HepG2 (cell line): ENCODE data around the gene OGA. TPM values are rescaled to one million over a fixed set of nuclear protein-coding genes. Genes with fewer than 3 reads are reported as not detected.

Experiments
- ATAC-seq: fragments of 200-7000 bp; cut with Tn5 transposase; 3 replicates; pipeline ENCODE4 v1.9.1; 2020; ENCODE audit warnings: mild to moderate bottlenecking, moderate library complexity
- BruUV-seq: library from RNA; stranded (reverse); fragments of 400-500 nt; replicated peaks from 2 replicates; lab custom pipeline; 2021; lab: Mats Ljungman, UMichigan
- CTCF ChIA-PET: fragments of 300-600 bp; formaldehyde crosslinking; extraction: SDS; loops from one replicate; lab custom pipeline; 2021; ENCODE audit warnings: low total read pairs, inconsistent platforms, low intra/inter-chr PET ratio; lab: Yijun Ruan, JAX
- POLR2A ChIA-PET: fragments of 350-600 bp; sonication (Branson Sonifier 250); formaldehyde crosslinking; loops from one replicate; lab custom pipeline; 2020; ENCODE audit warnings: antibody characterized with exemption, inconsistent platforms; lab: Yijun Ruan, JAX
- DNase-seq: peaks from one replicate; pipeline ENCODE4 v3.0.0-alpha.2; 2015; ENCODE audit warnings: low spot score
- FAIRE-seq: peaks from 3 replicates; lab custom pipeline; 2011; peaks lifted over from hg19 to GRCh38; lab: Jason Lieb, UNC
- H2AFZ ChIP-seq: one replicate; pipeline ENCODE4 v1.6.1; 2011; ENCODE audit warnings: low read length, inconsistent platforms
- H3K27ac ChIP-seq: fragments of 300-600 bp; 3 replicates; pipeline ENCODE4 v1.8.0; 2011; ENCODE audit warnings: mixed run types, mild to moderate bottlenecking, mixed read lengths, low read length, inconsistent platforms; ENCODE audit not compliant: insufficient read depth; ENCODE audit errors: extremely low read length
- H3K27me3 ChIP-seq, 2 experiments: fragments of 200-600 bp in 1 of 2; 2 replicates in 1 of 2; 3 replicates in 1 of 2; pipeline versions ENCODE4 v1.6.0 to v1.8.0; 2011; ENCODE audit warnings: low read length in 2 of 2, mild to moderate bottlenecking in 2 of 2, moderate library complexity in 2 of 2, inconsistent platforms in 1 of 2; ENCODE audit not compliant: insufficient read depth in 2 of 2, control insufficient read depth in 1 of 2
- H3K36me3 ChIP-seq, 2 experiments: fragments of 200-600 bp in 1 of 2; replicated peaks in 1 of 2; 2 replicates in 1 of 2; 3 replicates in 1 of 2; pipeline versions ENCODE4 v1.5.1 to v1.8.0; 2011; ENCODE audit warnings: low read length in 2 of 2, inconsistent platforms in 1 of 2; ENCODE audit not compliant: insufficient read depth in 2 of 2, control insufficient read depth in 1 of 2
- H3K4me1 ChIP-seq: 2 replicates; pipeline ENCODE4 v1.5.1; 2012; ENCODE audit warnings: low read length, inconsistent platforms; ENCODE audit not compliant: insufficient read depth
- H3K4me2 ChIP-seq: 2 replicates; pipeline ENCODE4 v1.6.0; 2011; ENCODE audit warnings: low read depth, low read length, inconsistent platforms
- H3K4me3 ChIP-seq, 3 experiments: fragments of 200-600 bp in 1 of 3; sonication (generic), shearing (Covaris generic) in 1 of 3; replicated peaks in 1 of 3; 2 replicates each; pipeline ENCODE4 v1.5.1; 2011 to 2016; ENCODE audit warnings: low read length in 3 of 3, inconsistent platforms in 2 of 3, low read depth in 2 of 3, mild to moderate bottlenecking in 2 of 3, control low read depth in 1 of 3, mixed read lengths in 1 of 3; ENCODE audit not compliant: insufficient read depth in 1 of 3
- H3K79me2 ChIP-seq: one replicate; pipeline ENCODE4 v1.6.1; 2011; ENCODE audit warnings: low read length, inconsistent platforms; ENCODE audit not compliant: insufficient read depth
- H3K9ac ChIP-seq: 2 replicates; pipeline ENCODE4 v1.6.0; 2011; ENCODE audit warnings: mild to moderate bottlenecking, low read depth, low read length, inconsistent platforms; ENCODE audit not compliant: insufficient read depth
- H3K9me3 ChIP-seq: 2 replicates; pipeline ENCODE4 v1.5.1; 2012; ENCODE audit warnings: mild to moderate bottlenecking, low read length
- H4K20me1 ChIP-seq: 2 replicates; pipeline ENCODE4 v1.6.0; 2011; ENCODE audit warnings: inconsistent platforms, mild to moderate bottlenecking, low read length, moderate library complexity; ENCODE audit not compliant: insufficient read depth
- ATF6 ChIP-seq: sonication (generic); formaldehyde crosslinking; conservative IDR thresholded peaks from 2 replicates; pipeline ENCODE4 v1.4.0; 2020; ENCODE audit warnings: missing genetic modification reagents
- ZNF10 ChIP-seq: sonication (generic); formaldehyde crosslinking; IDR thresholded peaks from 2 replicates; pipeline ENCODE4 v1.4.0; 2020; ENCODE audit warnings: mild to moderate bottlenecking, low read depth, missing genetic modification reagents, borderline replicate concordance
- ZNF503 ChIP-seq: sonication (generic); formaldehyde crosslinking; IDR thresholded peaks from 2 replicates; pipeline ENCODE4 v1.4.0; 2020; ENCODE audit warnings: missing genetic modification reagents
- ZNF646 ChIP-seq: sonication (generic); formaldehyde crosslinking; IDR thresholded peaks from 2 replicates; pipeline ENCODE4 v1.9.0; 2021; ENCODE audit warnings: mild to moderate bottlenecking, missing genetic modification reagents
- WGBS: methylation state at CpG from one replicate; pipeline ENCODE4 v1.1.6; 2017; ENCODE audit warnings: low lambda C conversion rate; 5-methylcytosine and 5-hydroxymethylcytosine counted together
- in situ Hi-C: cut with HindIII; loops from 2 replicates; pipeline ENCODE4 v1.10.0; 2017; ENCODE audit warnings: low pct_unique_long_range_greater_than_20kb; ENCODE audit not compliant: extremely low pct_ligation_motif_present
- intact Hi-C: fragments of 100-400 bp; cut with micrococcal nuclease; formaldehyde crosslinking; loops from one replicate; pipeline ENCODE4 v1.10.0; 2022; ENCODE audit not compliant: unreplicated experiment
- polyA plus RNA-seq, 8 experiments: library from polyadenylated mRNA; depleted of rRNA in 3 of 8; stranded (reverse) in 7 of 8; unstranded in 1 of 8; fragments of >200 nt; fragmentation: Illumina TruSeq in 4 of 8; extraction: Trizol in 4 of 8; gene quantifications; 2 replicates each; pipeline versions ENCODE4 v1.2.1 to v1.2.3, GENCODE V29; 2011 to 2016; ENCODE audit warnings: low read depth in 4 of 8, missing spikeins in 1 of 8, mixed read lengths in 1 of 8; ENCODE audit not compliant: insufficient read depth in 1 of 8
- total RNA-seq, 5 experiments: library from RNA; depleted of rRNA; stranded (reverse); fragments of >200 nt; fragmentation: Illumina TruSeq; extraction: Trizol; gene quantifications; 2 replicates each; pipeline ENCODE4 v1.2.3, GENCODE V29; 2016; ENCODE audit warnings: low read depth in 1 of 5

Gene OGA
- total and polyA plus RNA-seq, 2 of the 13 experiments (the other 11 are each of a cell fraction or from before 2014, with no cell fraction given): 33.2 to 39.8 TPM

- TF ChIP-seq ZNF646 (CRISPR knock-in tag): no peak
- TF ChIP-seq, all 625 proteins: peak for 0
These were observed 32.4 kb downstream of the OGA start (continued) for GRCh38 chr10:101785801-101786200.

GRCh38 chr10:101784558-101784957, 33.7 kb downstream of the OGA start:
- ChIA-PET POLR2A (interaction anchor here (1.5 to 2.4 kb wide), 3 partner anchors 34 to 36 kb away, joined by 3 to 16 read pairs (median 5); partner anchors contain the start of gene OGA), CTCF (no interaction called here)
- ATAC-seq (no peak), DNase-seq (no peak), FAIRE-seq (no peak)
- WGBS: 98% methylated on average over 2 of the region's 2 CpGs
- BruUV-seq: no TSS peak
- H4K20me1 ChIP-seq: peaks cover 5% of the 10 kb centered on the region; the same call in 1 of the 2 replicates
- H2AFZ ChIP-seq: no peak overlapping the region
- H3K4me2 ChIP-seq: no peak overlapping the region
- H3K4me1 ChIP-seq: peaks cover 35% of the 10 kb centered on the region
- no peak overlapping the region for H3K9ac ChIP-seq
- peaks cover 9% of the 10 kb centered on the region for H3K79me2 ChIP-seq
- no peaks in the 10 kb centered on the region; a peak in 1 of 5 replicates for H3K27me3 ChIP-seq
- in situ Hi-C loops (loop anchor here (5.0 kb wide), 2 partner anchors 182 to 572 kb away; no protein-coding TSS in a partner anchor), intact Hi-C loops (no loop called here)
- no peaks in the 10 kb centered on the region for H3K9me3 ChIP-seq
- TF ChIP-seq ATF6 (CRISPR knock-in tag): no peak
- TF ChIP-seq ZNF10 (CRISPR knock-in tag): no peak
- no peak for TF ChIP-seq ZNF503 (CRISPR knock-in tag)
- TF ChIP-seq, all 625 proteins: peak for 0
- Histone ChIP-seq H3K36me3 (peaks cover 4 to 17% of the 10 kb centered on the region in 2 experiments), H3K4me3 (no peak overlapping the region), H3K27ac (no peak overlapping the region)
